ENCODE results near the gene ARHGAP23. TPM values are rescaled to one million over a fixed set of nuclear protein-coding genes. Genes with fewer than 3 reads are reported as not detected.

The ARHGAP23 gene
- total RNA-seq, 1 experiment from 2014 or later: 83.5 TPM

DNA sequence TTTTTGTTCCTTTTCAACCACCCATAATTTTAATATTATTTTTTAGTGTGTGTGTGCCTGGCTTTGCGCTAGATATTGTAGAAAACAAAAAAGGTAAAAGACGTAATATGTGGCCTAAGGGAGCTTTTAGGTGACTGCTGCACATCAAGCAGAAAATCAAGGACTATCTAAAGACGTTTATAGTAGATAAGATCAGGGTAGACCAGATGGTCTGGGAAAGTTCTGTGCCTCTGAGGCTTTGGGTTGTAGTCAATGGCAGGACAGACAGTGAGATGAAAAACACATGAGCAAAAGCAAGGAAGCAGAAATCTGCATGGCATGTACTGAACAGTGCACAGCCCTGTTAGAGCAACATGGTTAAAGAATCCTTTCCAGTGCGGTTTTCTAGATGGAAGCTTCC, 26.8 kb upstream of the ARHGAP23 start:
- no peaks in the 10 kb centered on the region for H3K4me1 ChIP-seq
- H3K9me3 Mint-ChIP-seq (ENCODE audit: unreplicated experiment): no peaks in the 10 kb centered on the region
- no peaks in the 10 kb centered on the region for H3K27me3 Mint-ChIP-seq (ENCODE audit: insufficient read depth, unreplicated experiment)
- ChIA-PET CTCF (no interaction called here), POLR2A (no interaction called here)
- H3K4me3 ChIP-seq (ENCODE audit: low read depth, low read length): no peak overlapping the region
- TF ChIP-seq, protein P1, sequence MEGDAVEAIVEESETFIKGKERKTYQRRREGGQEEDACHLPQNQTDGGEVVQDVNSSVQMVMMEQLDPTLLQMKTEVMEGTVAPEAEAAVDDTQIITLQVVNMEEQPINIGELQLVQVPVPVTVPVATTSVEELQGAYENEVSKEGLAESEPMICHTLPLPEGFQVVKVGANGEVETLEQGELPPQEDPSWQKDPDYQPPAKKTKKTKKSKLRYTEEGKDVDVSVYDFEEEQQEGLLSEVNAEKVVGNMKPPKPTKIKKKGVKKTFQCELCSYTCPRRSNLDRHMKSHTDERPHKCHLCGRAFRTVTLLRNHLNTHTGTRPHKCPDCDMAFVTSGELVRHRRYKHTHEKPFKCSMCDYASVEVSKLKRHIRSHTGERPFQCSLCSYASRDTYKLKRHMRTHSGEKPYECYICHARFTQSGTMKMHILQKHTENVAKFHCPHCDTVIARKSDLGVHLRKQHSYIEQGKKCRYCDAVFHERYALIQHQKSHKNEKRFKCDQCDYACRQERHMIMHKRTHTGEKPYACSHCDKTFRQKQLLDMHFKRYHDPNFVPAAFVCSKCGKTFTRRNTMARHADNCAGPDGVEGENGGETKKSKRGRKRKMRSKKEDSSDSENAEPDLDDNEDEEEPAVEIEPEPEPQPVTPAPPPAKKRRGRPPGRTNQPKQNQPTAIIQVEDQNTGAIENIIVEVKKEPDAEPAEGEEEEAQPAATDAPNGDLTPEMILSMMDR (IDR thresholded peaks at IDR 0.05; ENCODE audit: insufficient read depth in 1 of 2, low read depth in 1 of 2, low read length in 1 of 2, severe bottlenecking in 1 of 2, unreplicated experiment in 1 of 2): no peak
- DNase-seq: no peak
- BruUV-seq (replicated peaks): no TSS peak
- no peak overlapping the region for H3K27ac Mint-ChIP-seq (ENCODE audit: unreplicated experiment)
- H3K4me1 Mint-ChIP-seq (ENCODE audit: low read depth, unreplicated experiment): no peaks in the 10 kb centered on the region
- no peaks in the 10 kb centered on the region for H3K27me3 ChIP-seq (replicated peaks; ENCODE audit: control insufficient read depth, insufficient read depth, low read length)
- no peak overlapping the region for H3K4me3 Mint-ChIP-seq (ENCODE audit: unreplicated experiment)
- intact Hi-C loops (cut with micrococcal nuclease; ENCODE audit: unreplicated experiment): no loop called here
- H3K9me3 ChIP-seq: no peaks in the 10 kb centered on the region
- H3K36me3 ChIP-seq (ENCODE audit: control insufficient read depth, insufficient read depth, low read length): no peaks in the 10 kb centered on the region
- H3K36me3 Mint-ChIP-seq (ENCODE audit: insufficient read depth, unreplicated experiment): peaks cover 23% of the 10 kb centered on the region

DNA sequence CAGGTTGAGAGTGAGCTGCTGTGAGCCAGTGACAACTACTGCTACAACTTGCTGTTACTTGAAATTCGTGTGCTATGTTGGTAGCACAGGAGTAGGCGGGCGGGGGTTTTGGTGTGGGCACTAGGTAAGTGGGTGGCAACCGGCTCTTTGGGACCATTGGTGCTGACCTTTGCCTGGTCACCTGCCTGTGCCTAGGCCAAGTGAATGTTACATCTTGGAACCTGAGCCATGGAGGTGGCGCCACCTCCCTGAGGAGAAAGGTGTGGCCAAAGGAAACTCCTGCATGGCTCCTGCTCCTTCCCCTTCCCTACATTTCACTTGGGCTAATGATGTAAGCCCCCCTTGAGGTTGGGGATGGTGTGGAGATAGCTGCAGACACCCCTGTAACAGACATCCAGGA, 25.4 kb upstream of the ARHGAP23 start:
- H3K9me3 ChIP-seq: no peaks in the 10 kb centered on the region
- Mint-ChIP-seq H3K36me3 (ENCODE audit: insufficient read depth, unreplicated experiment) (peaks cover 17% of the 10 kb centered on the region), H3K4me3 (ENCODE audit: unreplicated experiment) (no peak overlapping the region), H3K4me1 (ENCODE audit: low read depth, unreplicated experiment) (no peaks in the 10 kb centered on the region), H3K9me3 (ENCODE audit: unreplicated experiment) (no peaks in the 10 kb centered on the region), H3K27ac (ENCODE audit: unreplicated experiment) (no peak overlapping the region), H3K27me3 (ENCODE audit: insufficient read depth, unreplicated experiment) (no peaks in the 10 kb centered on the region)
- no TSS peak for BruUV-seq (replicated peaks)
- no peak for DNase-seq
- intact Hi-C loops (cut with micrococcal nuclease; ENCODE audit: unreplicated experiment): loop anchor here (1.0 kb wide), 1 partner anchor 54 kb away; no protein-coding TSS in a partner anchor
- no peaks in the 10 kb centered on the region for H3K27me3 ChIP-seq (replicated peaks; ENCODE audit: control insufficient read depth, insufficient read depth, low read length)
- H3K36me3 ChIP-seq (ENCODE audit: control insufficient read depth, insufficient read depth, low read length): no peaks in the 10 kb centered on the region
- ChIA-PET POLR2A (no interaction called here), CTCF (interaction anchor here (1.0 to 2.3 kb wide), 5 partner anchors 12 to 54 kb away, joined by 3 to 11 read pairs (median 5); partner anchors contain the start of gene SOCS7)
- TF ChIP-seq, protein P1 (IDR thresholded peaks at IDR 0.05; ENCODE audit: insufficient read depth in 1 of 2, low read depth in 1 of 2, low read length in 1 of 2, severe bottlenecking in 1 of 2, unreplicated experiment in 1 of 2): no peak
- H3K4me3 ChIP-seq (ENCODE audit: low read depth, low read length): no peak overlapping the region
- no peaks in the 10 kb centered on the region for H3K4me1 ChIP-seq

DNA sequence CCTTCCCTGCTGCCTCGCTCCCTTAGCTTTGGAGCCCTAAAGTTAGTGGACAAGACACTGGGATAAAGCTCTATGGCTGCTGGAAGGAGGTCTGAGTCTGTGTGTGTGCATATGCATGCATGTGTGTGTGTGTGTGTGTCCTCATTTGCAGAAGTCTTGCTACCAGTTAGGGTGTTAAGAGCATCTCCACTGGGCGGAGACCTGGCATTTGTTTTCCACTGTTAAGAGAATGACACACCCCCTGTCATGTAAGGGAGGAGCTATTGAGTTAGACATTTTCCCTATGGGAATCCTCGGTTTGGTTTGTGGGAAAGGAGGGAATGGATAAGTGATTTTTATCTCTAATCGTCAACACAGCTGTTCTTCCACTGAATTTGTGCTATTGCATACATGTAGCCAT, 24.8 kb upstream of the ARHGAP23 start:
- TF ChIP-seq, protein P1 (IDR thresholded peaks at IDR 0.05; ENCODE audit: insufficient read depth in 1 of 2, low read depth in 1 of 2, low read length in 1 of 2, severe bottlenecking in 1 of 2, unreplicated experiment in 1 of 2): no peak
- H3K4me3 ChIP-seq (ENCODE audit: low read depth, low read length): no peak overlapping the region
- Mint-ChIP-seq H3K36me3 (ENCODE audit: insufficient read depth, unreplicated experiment) (peaks cover 11% of the 10 kb centered on the region), H3K27me3 (ENCODE audit: insufficient read depth, unreplicated experiment) (no peaks in the 10 kb centered on the region), H3K4me1 (ENCODE audit: low read depth, unreplicated experiment) (no peaks in the 10 kb centered on the region), H3K4me3 (ENCODE audit: unreplicated experiment) (no peak overlapping the region), H3K9me3 (ENCODE audit: unreplicated experiment) (no peaks in the 10 kb centered on the region), H3K27ac (ENCODE audit: unreplicated experiment) (no peak overlapping the region)
- DNase-seq: peak in 1 of 2 experiments; percentile 22
- BruUV-seq (replicated peaks): TSS peak; percentile 13
- POLR2A ChIA-PET: interaction anchor here (0.6 kb wide), 2 partner anchors 11 to 49 kb away, joined by 3 to 10 read pairs; no protein-coding TSS in a partner anchor
- no peaks in the 10 kb centered on the region for H3K4me1 ChIP-seq
- H3K9me3 ChIP-seq: no peaks in the 10 kb centered on the region
- intact Hi-C loops (cut with micrococcal nuclease; ENCODE audit: unreplicated experiment): loop anchor here (1.0 kb wide), 1 partner anchor 54 kb away; no protein-coding TSS in a partner anchor
- H3K27me3 ChIP-seq (replicated peaks; ENCODE audit: control insufficient read depth, insufficient read depth, low read length): no peaks in the 10 kb centered on the region
- H3K36me3 ChIP-seq (ENCODE audit: control insufficient read depth, insufficient read depth, low read length): no peaks in the 10 kb centered on the region
- CTCF ChIA-PET: interaction anchor here (0.6 to 2.3 kb wide), 5 partner anchors 11 to 56 kb away, joined by 3 to 11 read pairs (median 4); partner anchors contain the start of gene SOCS7
